Measurements from ENCODE around the gene CD163L1.

The CD163L1 gene

GRCh38 chr12:7373226-7373625, 70.7 kb downstream of the CD163L1 start:
- no peak for DNase-seq (ENCODE audit: low spot score)
- in situ Hi-C loops (cut with MboI; ENCODE audit: low pct_unique_long_range_greater_than_20kb, low sequenced_read_pairs, unreplicated experiment), result no loop called here
- no peak for TF ChIP-seq CTCF (IDR thresholded peaks at IDR 0.05; ENCODE audit: extremely low read depth, insufficient read depth, missing control alignments)

GRCh38 chr12:7369274-7369729, 74.7 kb downstream of the CD163L1 start:
- in situ Hi-C loops (cut with MboI; ENCODE audit: low pct_unique_long_range_greater_than_20kb, low sequenced_read_pairs, unreplicated experiment), result no loop called here
- no peak for DNase-seq (ENCODE audit: low spot score)

GRCh38 chr12:7362734-7363133, 81.2 kb downstream of the CD163L1 start:
- in situ Hi-C loops (cut with MboI; ENCODE audit: low pct_unique_long_range_greater_than_20kb, low sequenced_read_pairs, unreplicated experiment), result no loop called here

More at GRCh38 chr12:7369274-7369729, 74.7 kb downstream of the CD163L1 start:
- TF ChIP-seq CTCF (IDR thresholded peaks at IDR 0.05; ENCODE audit: extremely low read depth, insufficient read depth, missing control alignments), result no peak

GRCh38 chr12:7361265-7361664, 82.7 kb downstream of the CD163L1 start:
- DNase-seq (ENCODE audit: low spot score), result no peak
- TF ChIP-seq CTCF (IDR thresholded peaks at IDR 0.05; ENCODE audit: extremely low read depth, insufficient read depth, missing control alignments), result no peak
- in situ Hi-C loops (cut with MboI; ENCODE audit: low pct_unique_long_range_greater_than_20kb, low sequenced_read_pairs, unreplicated experiment), result no loop called here

More at GRCh38 chr12:7362734-7363133, 81.2 kb downstream of the CD163L1 start:
- no peak for TF ChIP-seq CTCF (IDR thresholded peaks at IDR 0.05; ENCODE audit: extremely low read depth, insufficient read depth, missing control alignments)
- no peak for DNase-seq (ENCODE audit: low spot score)

GRCh38 chr12:7354529-7354928, 89.4 kb downstream of the CD163L1 start:
- DNase-seq (ENCODE audit: low spot score), result no peak
- no peak for TF ChIP-seq CTCF (IDR thresholded peaks at IDR 0.05; ENCODE audit: extremely low read depth, insufficient read depth, missing control alignments)
- in situ Hi-C loops (cut with MboI; ENCODE audit: low pct_unique_long_range_greater_than_20kb, low sequenced_read_pairs, unreplicated experiment), result no loop called here

- TF ChIP-seq CTCF (IDR thresholded peaks at IDR 0.05; ENCODE audit: extremely low read depth, insufficient read depth, missing control alignments), result no peak
- in situ Hi-C loops (cut with MboI; ENCODE audit: low pct_unique_long_range_greater_than_20kb, low sequenced_read_pairs, unreplicated experiment), result no loop called here
- DNase-seq (ENCODE audit: low spot score), result no peak
Observed at GRCh38 chr12:7352661-7353060, 91.3 kb downstream of the CD163L1 start.

- TF ChIP-seq CTCF (IDR thresholded peaks at IDR 0.05; ENCODE audit: extremely low read depth, insufficient read depth, missing control alignments), result no peak
- in situ Hi-C loops (cut with MboI; ENCODE audit: low pct_unique_long_range_greater_than_20kb, low sequenced_read_pairs, unreplicated experiment), result no loop called here
- no peak for DNase-seq (ENCODE audit: low spot score)
Observed at GRCh38 chr12:7351177-7351576, 92.8 kb downstream of the CD163L1 start.
